Activated T-helper 1 cell treated with anti-CD3 and anti-CD28 coated beads, Interleukin-12 subunit alpha, Interleukin-12 subunit beta, Interleukin-2, Interleukin-4 antibody, amounts not matched to agents 30 ng/mL and 10 ng/mL and 1 ng/mL, durations not matched to agents 14 hours and 24 hours and 36 hours (primary cell): Measurements from ENCODE around the gene ACOT7. TPM values are rescaled to one million over a fixed set of nuclear protein-coding genes. Genes with fewer than 3 reads are reported as not detected.

Experiments used
- DNase-seq: peaks from one replicate; pipeline ENCODE4 v3.0.0; 2021; ENCODE audit warnings: low spot score
- H3K27ac Mint-ChIP-seq: one replicate; pipeline ENCODE4 v1.8.0; 2021; ENCODE audit warnings: mild to moderate bottlenecking, mixed read lengths
- H3K27me3 Mint-ChIP-seq: one replicate; pipeline ENCODE4 v1.8.0; 2022; ENCODE audit warnings: mild to moderate bottlenecking, moderate library complexity, mixed read lengths; ENCODE audit not compliant: insufficient read depth
- H3K36me3 Mint-ChIP-seq: one replicate; pipeline ENCODE4 v1.8.0; 2021; ENCODE audit warnings: low read depth, mixed read lengths
- H3K4me1 Mint-ChIP-seq: one replicate; pipeline ENCODE4 v1.8.0; 2021; ENCODE audit warnings: low read depth, mixed read lengths
- H3K4me3 Mint-ChIP-seq: one replicate; pipeline ENCODE4 v1.8.0; 2021; ENCODE audit warnings: mild to moderate bottlenecking, moderate library complexity, mixed read lengths
- H3K9me3 Mint-ChIP-seq: one replicate; pipeline ENCODE4 v1.8.0; 2021; ENCODE audit warnings: mixed read lengths
- intact Hi-C: fragments of 100-400 bp; cut with micrococcal nuclease; formaldehyde crosslinking; loops from one replicate; pipeline ENCODE4 v1.15.1; 2024
- total RNA-seq: library from RNA; stranded (reverse); gene quantifications from 2 replicates; pipeline ENCODE4 v1.2.3, GENCODE V29; 2022

The ACOT7 gene
- total RNA-seq, 1 donor from 2014 or later, result 126 TPM

DNA sequence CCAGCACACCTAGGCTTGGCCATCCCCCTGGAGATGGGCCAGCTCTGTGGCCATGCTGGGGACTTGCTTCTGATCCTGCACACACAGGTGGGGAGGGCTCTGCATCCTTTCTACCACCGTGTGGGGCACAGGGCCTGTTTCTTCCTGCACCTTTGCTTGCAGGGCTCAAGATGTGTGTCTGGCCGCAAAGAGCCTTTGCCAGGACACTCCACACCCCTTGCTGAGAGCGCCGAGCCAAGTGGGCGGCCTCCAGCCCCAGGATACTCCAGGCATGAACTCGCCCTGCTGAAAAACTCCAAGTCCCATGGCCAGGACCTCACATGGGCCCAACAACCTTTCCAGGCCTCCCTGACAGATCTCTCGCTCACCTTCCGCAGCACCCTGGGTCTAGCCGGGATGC is 121.1 kb downstream of the ACOT7 start:
- DNase-seq, result no peak
- no peaks in the 10 kb centered on the region for H3K4me1 Mint-ChIP-seq
- no peaks in the 10 kb centered on the region for H3K9me3 Mint-ChIP-seq
- no peak overlapping the region for H3K4me3 Mint-ChIP-seq
- no peaks in the 10 kb centered on the region for H3K27me3 Mint-ChIP-seq
- no peaks in the 10 kb centered on the region for H3K36me3 Mint-ChIP-seq
- intact Hi-C loops, result no loop called here
- no peak overlapping the region for H3K27ac Mint-ChIP-seq

DNA sequence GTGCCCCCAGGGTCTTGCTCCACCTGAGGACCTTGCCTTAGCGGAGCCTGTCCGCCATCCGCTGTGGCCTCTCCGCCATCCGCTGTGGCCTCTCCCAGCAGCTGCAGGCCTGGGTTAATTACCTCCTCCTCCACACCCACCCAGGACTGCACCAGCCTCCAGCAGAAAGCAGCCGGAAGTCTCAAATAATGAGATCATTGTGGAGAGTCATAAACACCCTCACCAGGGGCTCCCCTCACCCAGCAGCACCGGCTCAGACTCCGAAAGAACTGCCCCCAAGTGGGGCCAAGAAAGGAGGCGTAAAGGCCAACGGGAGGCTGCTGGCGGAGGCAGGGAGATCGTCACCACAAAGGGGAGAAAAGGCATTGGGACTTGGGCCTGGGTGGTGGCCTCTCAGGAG is 122.0 kb downstream of the ACOT7 start:
- Mint-ChIP-seq H3K4me1 (no peaks in the 10 kb centered on the region), H3K27me3 (no peaks in the 10 kb centered on the region), H3K4me3 (no peak overlapping the region), H3K36me3 (no peaks in the 10 kb centered on the region), H3K27ac (no peak overlapping the region), H3K9me3 (no peaks in the 10 kb centered on the region)
- no peak for DNase-seq
- intact Hi-C loops, result no loop called here

DNA sequence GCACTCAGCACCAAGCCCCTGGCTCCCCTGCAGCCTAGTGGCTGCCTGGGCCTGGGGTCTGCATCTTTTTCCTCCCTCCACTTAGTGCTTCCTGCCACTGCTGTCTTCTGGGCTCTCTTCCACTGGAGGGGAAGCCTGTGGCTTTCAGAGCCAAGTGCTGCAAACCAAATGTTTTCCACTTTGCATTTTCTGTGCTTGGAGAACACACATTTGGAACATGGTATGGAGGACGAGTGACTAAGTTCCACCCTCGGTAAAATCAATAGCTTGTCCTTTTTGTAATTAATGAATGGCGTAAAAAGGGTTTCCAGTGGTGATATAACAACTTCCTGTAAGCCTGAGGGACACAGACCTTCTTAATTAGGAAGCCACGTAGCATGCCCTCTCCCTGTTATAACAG is 122.6 kb downstream of the ACOT7 start:
- no peak for DNase-seq
- Mint-ChIP-seq H3K4me1 (no peaks in the 10 kb centered on the region), H3K9me3 (no peaks in the 10 kb centered on the region), H3K27ac (no peak overlapping the region), H3K27me3 (no peaks in the 10 kb centered on the region), H3K36me3 (no peaks in the 10 kb centered on the region), H3K4me3 (no peak overlapping the region)
- intact Hi-C loops, result no loop called here

DNA sequence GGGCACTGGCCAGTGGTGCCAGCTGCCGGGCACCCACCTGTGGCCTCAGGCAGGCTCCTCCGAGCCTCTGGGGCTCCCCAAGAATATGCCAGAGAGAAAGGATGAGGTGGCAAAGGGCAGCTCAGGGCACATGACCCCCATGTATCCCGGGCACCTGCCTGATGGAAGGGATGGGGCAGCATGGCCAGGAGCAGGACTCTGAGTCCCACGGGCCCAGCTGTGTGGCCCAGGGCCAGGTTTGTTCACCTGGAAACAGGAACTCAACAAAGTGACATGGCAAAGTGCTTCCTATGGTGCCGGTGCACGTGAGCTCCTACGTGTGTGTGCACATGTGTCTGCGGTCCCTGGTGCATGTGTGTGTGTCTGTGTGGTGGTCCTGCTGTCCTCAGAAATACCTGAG is 123.2 kb downstream of the ACOT7 start:
- intact Hi-C loops, result no loop called here
- Mint-ChIP-seq H3K27ac (no peak overlapping the region), H3K9me3 (no peaks in the 10 kb centered on the region), H3K36me3 (no peaks in the 10 kb centered on the region), H3K27me3 (no peaks in the 10 kb centered on the region), H3K4me3 (no peak overlapping the region), H3K4me1 (no peaks in the 10 kb centered on the region)
- DNase-seq, result no peak

DNA sequence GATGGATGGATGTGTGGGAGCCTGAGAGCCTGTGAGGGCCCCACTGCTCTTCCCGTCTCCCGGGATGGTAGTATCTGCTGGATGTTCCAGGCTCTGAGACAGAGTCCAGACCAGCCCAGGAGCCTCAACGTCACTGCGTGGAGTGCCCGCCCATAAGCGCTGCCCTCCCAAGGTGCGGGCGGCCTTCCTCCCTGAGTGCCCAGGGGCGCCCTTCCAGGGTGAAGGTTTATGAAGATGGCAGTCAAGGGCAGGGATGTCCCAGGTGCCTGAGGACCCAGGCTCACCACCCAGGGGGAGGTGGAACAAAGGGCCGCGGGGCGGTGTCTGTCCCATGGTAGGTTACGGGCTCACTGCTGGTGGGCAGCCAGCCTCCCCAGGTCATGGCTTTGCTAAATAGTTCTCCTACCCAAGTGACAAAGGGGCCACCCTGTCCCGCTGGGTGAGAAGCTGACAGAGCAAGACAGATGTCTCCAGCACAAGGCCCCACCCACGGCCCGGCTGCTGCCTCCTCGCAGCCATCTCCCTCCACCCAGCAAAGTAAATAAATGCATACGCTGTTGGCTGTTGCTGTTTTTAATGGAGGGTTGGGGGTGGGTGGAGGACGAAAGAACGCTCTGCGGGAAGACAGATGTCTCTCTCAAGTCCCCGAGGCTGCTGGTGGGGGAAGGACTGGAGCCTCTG is 123.7 kb downstream of the ACOT7 start:
- intact Hi-C loops, result no loop called here
- H3K4me3 Mint-ChIP-seq, result no peak overlapping the region
- H3K36me3 Mint-ChIP-seq, result no peaks in the 10 kb centered on the region
- DNase-seq, result no peak
- H3K9me3 Mint-ChIP-seq, result no peaks in the 10 kb centered on the region
- no peaks in the 10 kb centered on the region for H3K27me3 Mint-ChIP-seq
- H3K4me1 Mint-ChIP-seq, result no peaks in the 10 kb centered on the region
- no peak overlapping the region for H3K27ac Mint-ChIP-seq

DNA sequence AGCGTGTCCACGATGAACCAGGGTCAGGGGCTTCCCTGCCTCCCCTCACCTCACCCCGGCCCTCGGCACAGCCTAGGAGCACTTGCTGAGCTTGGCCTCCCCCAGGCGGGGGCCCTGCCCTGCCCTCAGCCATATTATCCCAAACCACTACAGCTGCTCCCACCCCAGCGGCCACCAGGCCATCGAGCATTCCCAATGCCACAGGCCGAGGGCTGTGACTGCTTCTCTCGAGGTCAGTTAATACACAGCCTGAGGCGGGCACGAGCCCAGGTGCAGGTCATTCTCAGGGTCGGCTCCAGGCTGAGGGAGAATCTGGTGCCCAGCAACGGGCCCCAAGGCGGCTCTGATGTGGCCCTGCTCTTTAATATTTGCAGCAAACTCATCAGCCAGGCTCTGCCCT is 124.3 kb downstream of the ACOT7 start:
- no peaks in the 10 kb centered on the region for H3K9me3 Mint-ChIP-seq
- intact Hi-C loops, result no loop called here
- H3K27ac Mint-ChIP-seq, result no peak overlapping the region
- H3K27me3 Mint-ChIP-seq, result no peaks in the 10 kb centered on the region
- H3K36me3 Mint-ChIP-seq, result no peaks in the 10 kb centered on the region
- no peaks in the 10 kb centered on the region for H3K4me1 Mint-ChIP-seq
- H3K4me3 Mint-ChIP-seq, result no peak overlapping the region
- DNase-seq, result no peak

DNA sequence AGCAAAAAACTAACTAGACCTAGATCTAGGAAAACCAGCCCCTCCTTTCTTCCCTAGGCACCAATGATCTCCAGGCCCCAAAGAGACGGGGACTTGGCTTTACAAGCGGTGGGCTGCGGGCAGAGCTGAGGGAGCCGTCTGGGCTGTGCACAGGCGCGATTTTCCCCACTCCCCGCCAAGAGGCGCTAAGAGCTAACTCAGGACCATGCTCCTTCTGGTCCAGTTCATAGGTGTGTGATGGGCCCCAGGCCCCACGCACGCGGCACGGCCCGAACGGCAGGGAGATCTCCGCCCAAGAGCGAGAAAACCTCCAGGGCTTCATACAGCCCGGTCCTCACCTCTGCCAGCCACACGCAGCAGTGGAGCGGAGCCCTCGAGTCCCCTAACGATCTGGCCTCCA is 125.2 kb downstream of the ACOT7 start:
- intact Hi-C loops, result no loop called here
- Mint-ChIP-seq H3K36me3 (no peaks in the 10 kb centered on the region), H3K27ac (no peak overlapping the region), H3K4me3 (no peak overlapping the region), H3K27me3 (no peaks in the 10 kb centered on the region), H3K4me1 (no peaks in the 10 kb centered on the region), H3K9me3 (no peaks in the 10 kb centered on the region)
- no peak for DNase-seq

DNA sequence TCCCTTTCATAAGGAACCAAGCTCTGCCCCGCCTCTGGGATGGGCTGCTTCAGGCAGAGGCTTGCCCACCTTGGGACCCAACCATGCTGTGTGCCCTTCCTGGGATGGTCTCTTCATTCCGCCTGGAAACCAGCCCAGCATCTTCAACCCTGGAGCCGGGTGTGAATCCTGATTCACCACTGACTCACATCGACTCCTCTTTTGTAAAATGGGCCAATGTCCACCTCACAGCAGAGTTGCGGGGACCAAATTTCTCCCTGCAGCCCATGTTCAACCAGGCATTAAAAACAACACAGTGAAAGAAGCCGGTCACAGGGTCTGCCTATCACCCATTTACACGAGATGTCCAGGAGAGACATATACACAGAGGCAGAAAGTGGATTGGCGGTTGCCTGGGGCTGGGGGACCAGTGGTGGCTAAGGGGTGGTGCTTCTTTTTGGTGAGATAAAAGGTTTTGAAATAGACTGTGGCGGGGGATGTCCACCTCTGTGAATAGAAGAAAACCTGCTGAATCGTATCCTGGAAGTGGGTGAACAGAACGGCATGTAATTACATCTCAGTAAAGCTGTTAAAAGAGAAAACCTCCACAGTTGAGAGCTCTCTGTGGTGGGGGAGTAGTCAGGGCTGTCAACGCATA is 125.8 kb downstream of the ACOT7 start:
- no peaks in the 10 kb centered on the region for H3K27me3 Mint-ChIP-seq
- no peaks in the 10 kb centered on the region for H3K9me3 Mint-ChIP-seq

DNA sequence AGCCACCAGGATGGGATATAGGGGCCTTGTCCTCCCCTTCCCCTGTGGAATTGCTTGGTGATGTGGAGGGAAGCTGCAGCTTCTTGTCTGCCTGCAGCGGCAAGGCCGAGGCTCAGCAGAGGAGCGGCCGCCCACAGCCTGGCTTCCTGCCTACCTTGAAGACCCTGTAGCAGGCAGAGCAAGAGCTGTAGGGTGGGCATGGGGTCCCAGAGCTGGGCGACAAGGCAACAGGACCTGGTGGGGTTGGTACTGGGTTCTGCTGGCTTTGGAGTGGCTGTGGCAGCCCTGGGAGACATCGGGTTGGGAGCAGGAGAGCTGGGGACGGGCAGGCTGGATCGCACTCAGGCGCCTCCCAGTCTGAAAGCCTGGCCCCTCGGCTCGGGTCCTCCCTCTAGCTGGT is 126.9 kb downstream of the ACOT7 start:
- Mint-ChIP-seq H3K4me1 (no peaks in the 10 kb centered on the region), H3K27ac (no peak overlapping the region), H3K4me3 (no peak overlapping the region), H3K36me3 (no peaks in the 10 kb centered on the region), H3K9me3 (no peaks in the 10 kb centered on the region), H3K27me3 (peaks cover 5% of the 10 kb centered on the region)
- DNase-seq, result no peak
- intact Hi-C loops, result no loop called here

More for the DNA sequence above, 125.8 kb downstream of the ACOT7 start:
- H3K4me1 Mint-ChIP-seq, result no peaks in the 10 kb centered on the region
- no peak for DNase-seq
- no peak overlapping the region for H3K4me3 Mint-ChIP-seq
- H3K27ac Mint-ChIP-seq, result no peak overlapping the region
- intact Hi-C loops, result no loop called here
- no peaks in the 10 kb centered on the region for H3K36me3 Mint-ChIP-seq

DNA sequence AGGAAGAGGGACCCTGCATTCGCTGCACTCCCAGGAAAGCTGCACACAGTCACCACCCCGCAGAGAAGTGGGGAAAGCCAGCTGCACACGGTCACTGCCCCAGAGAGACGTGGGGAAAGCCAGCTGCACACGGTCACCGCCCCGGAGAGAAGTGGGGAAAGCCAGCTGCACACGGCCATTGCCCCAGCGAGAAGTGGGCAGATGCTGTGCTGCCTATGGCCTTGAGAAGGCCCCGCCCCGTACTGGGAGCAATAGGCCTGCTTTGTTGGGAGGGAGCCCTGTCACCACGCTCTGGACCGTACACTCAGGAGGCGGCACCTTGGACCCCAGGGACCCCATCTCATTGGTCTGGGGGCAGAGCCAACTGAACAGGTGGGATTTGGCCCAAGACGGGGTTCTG is 128.4 kb downstream of the ACOT7 start:
- no peak for DNase-seq
- Mint-ChIP-seq H3K36me3 (no peaks in the 10 kb centered on the region), H3K4me3 (no peak overlapping the region), H3K27ac (no peak overlapping the region), H3K9me3 (no peaks in the 10 kb centered on the region), H3K27me3 (peaks cover 9% of the 10 kb centered on the region), H3K4me1 (no peaks in the 10 kb centered on the region)
- intact Hi-C loops, result no loop called here

DNA sequence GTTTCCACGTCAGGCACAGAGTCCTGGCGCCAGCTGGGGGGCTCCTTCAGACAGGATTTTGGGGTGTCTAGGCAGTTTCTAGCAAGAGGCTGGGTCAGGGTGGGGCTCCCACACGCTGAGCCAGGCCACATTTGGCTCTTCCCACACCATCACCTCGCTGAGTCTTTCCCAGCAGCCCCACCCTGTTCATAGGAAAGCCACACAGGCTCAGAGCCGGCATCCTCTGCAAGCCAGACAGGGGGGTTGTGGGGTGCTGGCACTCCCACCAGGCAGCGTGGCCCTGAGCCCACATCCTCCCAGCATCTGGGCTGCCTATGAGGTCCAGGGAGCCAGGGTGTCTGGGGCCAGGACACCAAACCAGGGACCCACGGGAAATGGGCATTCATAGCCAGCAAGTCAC is 129.9 kb downstream of the ACOT7 start:
- no peaks in the 10 kb centered on the region for H3K36me3 Mint-ChIP-seq
- H3K27ac Mint-ChIP-seq, result no peak overlapping the region
- H3K4me3 Mint-ChIP-seq, result no peak overlapping the region
- H3K4me1 Mint-ChIP-seq, result no peaks in the 10 kb centered on the region
- intact Hi-C loops, result loop anchor here (5.0 kb wide), 1 partner anchor 199 kb away; no protein-coding TSS in a partner anchor
- H3K27me3 Mint-ChIP-seq, result peaks cover 12% of the 10 kb centered on the region
- H3K9me3 Mint-ChIP-seq, result no peaks in the 10 kb centered on the region
- DNase-seq, result no peak

DNA sequence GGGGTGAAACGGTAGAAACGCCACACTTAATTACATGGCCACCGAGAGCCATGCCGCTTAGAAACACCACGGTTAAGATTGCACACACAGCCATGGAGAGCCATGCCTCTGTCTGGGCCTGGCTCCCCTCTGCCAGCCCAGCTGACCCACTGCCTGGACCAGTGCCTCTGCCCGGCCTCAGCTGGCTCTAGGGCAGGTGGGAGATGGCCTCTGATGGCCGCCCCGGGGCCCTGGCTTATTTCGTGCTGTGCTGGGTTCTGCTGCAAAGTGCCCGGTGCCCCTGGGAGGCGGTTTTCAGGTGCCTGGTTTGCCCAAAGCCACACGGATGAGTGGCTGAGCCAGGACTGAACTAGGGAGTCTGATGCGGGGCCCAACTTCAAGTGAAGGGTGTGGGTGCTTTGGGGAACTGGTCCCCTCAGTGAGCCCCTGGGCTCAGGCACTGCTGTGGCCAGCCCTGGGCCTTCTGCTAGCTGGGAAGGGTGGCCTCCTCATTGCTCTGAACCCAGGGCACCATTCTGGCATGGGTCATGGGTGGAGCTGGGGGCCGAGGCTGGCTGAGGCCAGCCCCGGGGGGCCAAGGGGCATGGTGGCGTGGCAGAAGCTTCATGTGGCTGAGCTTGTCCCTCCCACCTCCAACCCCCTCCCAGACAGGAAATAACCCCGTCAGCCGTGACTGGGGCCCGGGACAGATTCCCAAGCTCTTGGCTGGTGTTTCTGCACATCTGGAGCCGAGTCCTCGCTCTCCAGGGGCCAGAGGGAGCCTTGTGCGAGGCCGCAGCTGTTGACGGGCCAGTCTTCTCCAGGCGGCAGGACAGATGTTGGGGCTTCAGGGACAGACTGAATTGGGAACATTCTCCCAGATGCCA is 130.8 kb downstream of the ACOT7 start:
- Mint-ChIP-seq H3K4me1 (no peaks in the 10 kb centered on the region), H3K27ac (no peak overlapping the region), H3K9me3 (no peaks in the 10 kb centered on the region), H3K36me3 (no peaks in the 10 kb centered on the region), H3K4me3 (no peak overlapping the region), H3K27me3 (peaks cover 12% of the 10 kb centered on the region)
- no peak for DNase-seq
- intact Hi-C loops, result loop anchor here (5.0 kb wide), 1 partner anchor 200 kb away; no protein-coding TSS in a partner anchor

DNA sequence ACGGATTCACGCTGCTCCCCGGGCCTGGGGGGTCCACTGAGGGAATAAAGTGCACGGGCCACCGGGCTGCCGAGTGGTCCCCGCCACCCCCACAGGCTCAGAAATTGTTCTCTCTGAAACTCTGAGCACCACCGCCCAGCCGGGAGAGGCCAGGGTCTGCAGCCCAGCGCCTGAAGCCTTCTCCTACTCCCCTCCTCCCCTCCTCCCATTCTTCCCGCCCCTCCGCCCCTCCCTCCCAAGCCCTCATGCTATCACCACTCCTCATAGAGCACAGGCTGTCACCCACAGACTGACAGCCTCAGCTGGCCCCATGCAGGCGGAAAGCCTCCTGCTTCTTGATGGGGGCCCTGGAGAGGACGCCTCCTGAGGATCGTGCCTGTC is 132.0 kb downstream of the ACOT7 start:
- no peak for DNase-seq
- Mint-ChIP-seq H3K27ac (no peak overlapping the region), H3K9me3 (no peaks in the 10 kb centered on the region), H3K27me3 (peaks cover 12% of the 10 kb centered on the region), H3K4me3 (peak overlapping the region; percentile 73), H3K4me1 (no peaks in the 10 kb centered on the region), H3K36me3 (no peaks in the 10 kb centered on the region)
- intact Hi-C loops, result loop anchor here (1.0 to 5.0 kb wide), 3 partner anchors 15 to 201 kb away; partner anchors contain the start of gene ACOT7
